ENCODE measurements around the gene EXOSC3. TPM values are rescaled to one million over a fixed set of nuclear protein-coding genes. Genes with fewer than 3 reads are reported as not detected.
A peak's percentile ranks its signal among the peaks of the same experiment; 100 is the strongest.

EXOSC3 gene
- total and polyA plus RNA-seq, 9 of the 15 experiments (the other 6 are each of a cell fraction or from before 2014, with no cell fraction given) = 18.5 to 266 (median 114) TPM

- TF ChIP-seq, protein P1, sequence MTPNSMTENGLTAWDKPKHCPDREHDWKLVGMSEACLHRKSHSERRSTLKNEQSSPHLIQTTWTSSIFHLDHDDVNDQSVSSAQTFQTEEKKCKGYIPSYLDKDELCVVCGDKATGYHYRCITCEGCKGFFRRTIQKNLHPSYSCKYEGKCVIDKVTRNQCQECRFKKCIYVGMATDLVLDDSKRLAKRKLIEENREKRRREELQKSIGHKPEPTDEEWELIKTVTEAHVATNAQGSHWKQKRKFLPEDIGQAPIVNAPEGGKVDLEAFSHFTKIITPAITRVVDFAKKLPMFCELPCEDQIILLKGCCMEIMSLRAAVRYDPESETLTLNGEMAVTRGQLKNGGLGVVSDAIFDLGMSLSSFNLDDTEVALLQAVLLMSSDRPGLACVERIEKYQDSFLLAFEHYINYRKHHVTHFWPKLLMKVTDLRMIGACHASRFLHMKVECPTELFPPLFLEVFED (CRISPR knock-in tag; conservative IDR thresholded peaks at IDR 0.05) = no peak
- TF ChIP-seq ZNF121 (CRISPR knock-in tag; conservative IDR thresholded peaks at IDR 0.05) = no peak
- peak; percentile 76; the same call in 1 of the 2 replicates for TF ChIP-seq CREM (IDR thresholded peaks at IDR 0.05; ENCODE audit: low read depth)
- 0 out of 2 replicates have a peak, but pooled peaks have one; percentile 18 for TF ChIP-seq TCF7 (IDR thresholded peaks at IDR 0.05; ENCODE audit: borderline replicate concordance)
- TF ChIP-seq, protein P2, sequence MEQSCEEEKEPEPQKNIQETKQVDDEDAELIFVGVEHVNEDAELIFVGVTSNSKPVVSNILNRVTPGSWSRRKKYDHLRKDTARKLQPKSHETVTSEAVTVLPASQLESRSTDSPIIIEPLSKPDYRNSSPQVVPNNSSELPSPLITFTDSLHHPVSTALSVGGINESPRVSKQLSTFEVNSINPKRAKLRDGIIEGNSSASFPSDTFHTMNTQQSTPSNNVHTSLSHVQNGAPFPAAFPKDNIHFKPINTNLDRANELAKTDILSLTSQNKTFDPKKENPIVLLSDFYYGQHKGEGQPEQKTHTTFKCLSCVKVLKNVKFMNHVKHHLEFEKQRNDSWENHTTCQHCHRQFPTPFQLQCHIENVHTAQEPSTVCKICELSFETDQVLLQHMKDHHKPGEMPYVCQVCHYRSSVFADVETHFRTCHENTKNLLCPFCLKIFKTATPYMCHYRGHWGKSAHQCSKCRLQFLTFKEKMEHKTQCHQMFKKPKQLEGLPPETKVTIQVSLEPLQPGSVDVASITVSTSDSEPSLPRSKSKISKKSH (CRISPR knock-in tag; IDR thresholded peaks at IDR 0.05) = no peak
- no peak for TF ChIP-seq ZNF197 (CRISPR knock-in tag; IDR thresholded peaks at IDR 0.05; ENCODE audit: low read depth)
- TF ChIP-seq STAG1 (CRISPR knock-in tag; IDR thresholded peaks at IDR 0.05; ENCODE audit: borderline replicate concordance) = no peak
- no peak for TF ChIP-seq MCM2 (IDR thresholded peaks at IDR 0.05; ENCODE audit: low read depth)
- peak in 1 of 2 experiments; percentile 79 for TF ChIP-seq AFF1 (IDR thresholded peaks at IDR 0.05; ENCODE audit: low read depth in 1 of 2, partially characterized antibody in 2 of 2)
- no peak; the same call in 1 of the 2 replicates for TF ChIP-seq ZNF384 (IDR thresholded peaks at IDR 0.05; ENCODE audit: low read depth, low read length)
- TF ChIP-seq, protein P3, sequence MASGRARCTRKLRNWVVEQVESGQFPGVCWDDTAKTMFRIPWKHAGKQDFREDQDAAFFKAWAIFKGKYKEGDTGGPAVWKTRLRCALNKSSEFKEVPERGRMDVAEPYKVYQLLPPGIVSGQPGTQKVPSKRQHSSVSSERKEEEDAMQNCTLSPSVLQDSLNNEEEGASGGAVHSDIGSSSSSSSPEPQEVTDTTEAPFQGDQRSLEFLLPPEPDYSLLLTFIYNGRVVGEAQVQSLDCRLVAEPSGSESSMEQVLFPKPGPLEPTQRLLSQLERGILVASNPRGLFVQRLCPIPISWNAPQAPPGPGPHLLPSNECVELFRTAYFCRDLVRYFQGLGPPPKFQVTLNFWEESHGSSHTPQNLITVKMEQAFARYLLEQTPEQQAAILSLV (tag; IDR thresholded peaks at IDR 0.05) = no peak
- TF ChIP-seq, protein P4, sequence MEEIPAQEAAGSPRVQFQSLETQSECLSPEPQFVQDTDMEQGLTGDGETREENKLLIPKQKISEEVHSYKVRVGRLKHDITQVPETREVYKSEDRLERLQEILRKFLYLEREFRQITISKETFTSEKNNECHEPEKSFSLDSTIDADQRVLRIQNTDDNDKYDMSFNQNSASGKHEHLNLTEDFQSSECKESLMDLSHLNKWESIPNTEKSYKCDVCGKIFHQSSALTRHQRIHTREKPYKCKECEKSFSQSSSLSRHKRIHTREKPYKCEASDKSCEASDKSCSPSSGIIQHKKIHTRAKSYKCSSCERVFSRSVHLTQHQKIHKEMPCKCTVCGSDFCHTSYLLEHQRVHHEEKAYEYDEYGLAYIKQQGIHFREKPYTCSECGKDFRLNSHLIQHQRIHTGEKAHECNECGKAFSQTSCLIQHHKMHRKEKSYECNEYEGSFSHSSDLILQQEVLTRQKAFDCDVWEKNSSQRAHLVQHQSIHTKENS (CRISPR knock-in tag; IDR thresholded peaks at IDR 0.05) = no peak
- no peak for TF ChIP-seq ILK (tag; IDR thresholded peaks at IDR 0.05; ENCODE audit: borderline replicate concordance, low read depth)
- TF ChIP-seq ELK3 (CRISPR knock-in tag; IDR thresholded peaks at IDR 0.05) = no peak
These were observed at the start of gene EXOSC3 (continued) for GRCh38 chr9:37784616-37785483.

Measured in K562 (cell line).